MM.1S (cell line): ENCODE measurements around the gene ADAM21.
"Not testable (repeated sequence)": the region's sequence is repeated elsewhere in the genome, so short reads cannot be mapped to it uniquely, and the experiment has no call there.

Experiments used
- DNase-seq: peaks from one replicate; pipeline ENCODE4 v3.0.0-alpha.2; 2015
- H2AFZ ChIP-seq: fragments of 300-600 bp; sonication (generic); 2 replicates; pipeline ENCODE4 v1.6.0; 2016; ENCODE audit warnings: antibody characterized with exemption, low read length
- H3F3A ChIP-seq: fragments of 300-600 bp; sonication (generic); 2 replicates; pipeline ENCODE4 v1.6.1; 2016; ENCODE audit warnings: mild to moderate bottlenecking, antibody characterized with exemption, low read length, moderate library complexity, mixed read lengths; ENCODE audit not compliant: insufficient read depth
- H3K27ac ChIP-seq: fragments of 300-600 bp; sonication (generic); 2 replicates; pipeline ENCODE4 v1.5.1; 2016; ENCODE audit warnings: mild to moderate bottlenecking, low read length
- H3K27me3 ChIP-seq: fragments of 300-600 bp; sonication (generic); replicated peaks from 2 replicates; pipeline ENCODE4 v1.6.0; 2016; ENCODE audit warnings: low read length; ENCODE audit not compliant: insufficient read depth
- H3K36me3 ChIP-seq: fragments of 300-600 bp; sonication (generic); replicated peaks from 2 replicates; pipeline ENCODE4 v1.6.1; 2016; ENCODE audit warnings: mild to moderate bottlenecking, low read length, mixed read lengths; ENCODE audit not compliant: insufficient read depth
- H3K4me1 ChIP-seq: fragments of 300-600 bp; sonication (generic); 2 replicates; pipeline ENCODE4 v1.6.1; 2016; ENCODE audit warnings: low read length, mixed read lengths
- H3K4me2 ChIP-seq: fragments of 300-600 bp; sonication (generic); 2 replicates; pipeline ENCODE4 v1.6.0; 2016; ENCODE audit warnings: low read depth, low read length
- H3K4me3 ChIP-seq: fragments of 300-600 bp; sonication (generic); 2 replicates; pipeline ENCODE4 v1.5.1; 2016; ENCODE audit warnings: low read length, mixed read lengths
- H3K79me2 ChIP-seq: fragments of 300-600 bp; sonication (generic); 2 replicates; pipeline ENCODE4 v1.6.1; 2016; ENCODE audit warnings: mixed run types, low read length, mixed read lengths
- H3K9ac ChIP-seq: fragments of 300-600 bp; sonication (generic); 2 replicates; pipeline ENCODE4 v1.6.1; 2016; ENCODE audit warnings: low read length, mixed read lengths
- H3K9me2 ChIP-seq: fragments of 300-600 bp; sonication (generic); replicated peaks from 2 replicates; pipeline ENCODE4 v1.6.1; 2016; ENCODE audit warnings: mild to moderate bottlenecking, low read length, mixed read lengths; ENCODE audit not compliant: insufficient read depth
- H3K9me3 ChIP-seq: fragments of 300-600 bp; sonication (generic); replicated peaks from 2 replicates; pipeline ENCODE4 v1.6.1; 2016; ENCODE audit warnings: mild to moderate bottlenecking, low read length, mixed read lengths; ENCODE audit not compliant: insufficient read depth
- H4K20me1 ChIP-seq: fragments of 300-600 bp; sonication (generic); 2 replicates; pipeline ENCODE4 v1.6.1; 2016; ENCODE audit warnings: mild to moderate bottlenecking, low read length, moderate library complexity, mixed read lengths; ENCODE audit not compliant: insufficient read depth
- EZH2 ChIP-seq: fragments of 300-600 bp; sonication (generic); optimal IDR thresholded peaks from 2 replicates; pipeline ENCODE3; 2017; ENCODE audit warnings: low read depth, mild to moderate bottlenecking, antibody characterized with exemption, low read length, mixed read lengths
- EZH2phosphoT487 ChIP-seq: fragments of 300-600 bp; sonication (generic); IDR thresholded peaks from 2 replicates; pipeline ENCODE4 v1.6.1; 2018; ENCODE audit warnings: antibody characterized with exemption, low read length
- TF ChIP-seq, protein P1 (sequence below): fragments of 300-600 bp; sonication (generic); IDR thresholded peaks from 2 replicates; pipeline ENCODE4 v1.5.1; 2016; ENCODE audit warnings: antibody characterized with exemption, low read length, mixed read lengths

ADAM21 gene

DNA sequence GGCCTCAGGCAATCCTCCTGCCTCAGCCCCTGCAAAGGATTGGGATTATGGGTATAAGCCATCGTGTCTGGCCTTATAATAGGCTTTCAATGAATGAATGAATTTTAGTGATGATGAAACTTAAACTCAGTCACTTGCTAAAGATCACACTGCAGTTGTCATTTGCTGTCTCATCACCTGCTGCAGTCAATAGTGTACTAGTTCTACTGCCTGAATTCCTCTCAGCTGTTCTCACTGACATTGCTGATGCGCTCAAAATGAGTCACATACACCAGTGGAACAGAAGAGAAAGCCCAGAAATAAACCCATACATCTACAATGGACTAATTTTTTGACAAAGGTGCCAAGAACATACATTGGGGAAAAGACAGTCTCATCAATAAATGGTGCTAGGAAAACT lies 29.4 kb upstream of the ADAM21 start:
- H3K4me1 ChIP-seq: no peaks in the 10 kb centered on the region
- no peak overlapping the region for H3K27ac ChIP-seq
- H3K79me2 ChIP-seq: no peaks in the 10 kb centered on the region
- H2AFZ ChIP-seq: no peak overlapping the region
- no peak overlapping the region for H3K4me3 ChIP-seq
- DNase-seq: no peak
- H3K36me3 ChIP-seq: no peaks in the 10 kb centered on the region
- H3K9me2 ChIP-seq: no peaks in the 10 kb centered on the region
- H3K27me3 ChIP-seq: no peaks in the 10 kb centered on the region
- H3K9me3 ChIP-seq: no peaks in the 10 kb centered on the region
- H4K20me1 ChIP-seq: no peaks in the 10 kb centered on the region
- H3K4me2 ChIP-seq: no peak overlapping the region
- no peaks in the 10 kb centered on the region for H3F3A ChIP-seq
- H3K9ac ChIP-seq: no peak overlapping the region
- no peak for TF ChIP-seq EZH2phosphoT487
- TF ChIP-seq, protein P1, sequence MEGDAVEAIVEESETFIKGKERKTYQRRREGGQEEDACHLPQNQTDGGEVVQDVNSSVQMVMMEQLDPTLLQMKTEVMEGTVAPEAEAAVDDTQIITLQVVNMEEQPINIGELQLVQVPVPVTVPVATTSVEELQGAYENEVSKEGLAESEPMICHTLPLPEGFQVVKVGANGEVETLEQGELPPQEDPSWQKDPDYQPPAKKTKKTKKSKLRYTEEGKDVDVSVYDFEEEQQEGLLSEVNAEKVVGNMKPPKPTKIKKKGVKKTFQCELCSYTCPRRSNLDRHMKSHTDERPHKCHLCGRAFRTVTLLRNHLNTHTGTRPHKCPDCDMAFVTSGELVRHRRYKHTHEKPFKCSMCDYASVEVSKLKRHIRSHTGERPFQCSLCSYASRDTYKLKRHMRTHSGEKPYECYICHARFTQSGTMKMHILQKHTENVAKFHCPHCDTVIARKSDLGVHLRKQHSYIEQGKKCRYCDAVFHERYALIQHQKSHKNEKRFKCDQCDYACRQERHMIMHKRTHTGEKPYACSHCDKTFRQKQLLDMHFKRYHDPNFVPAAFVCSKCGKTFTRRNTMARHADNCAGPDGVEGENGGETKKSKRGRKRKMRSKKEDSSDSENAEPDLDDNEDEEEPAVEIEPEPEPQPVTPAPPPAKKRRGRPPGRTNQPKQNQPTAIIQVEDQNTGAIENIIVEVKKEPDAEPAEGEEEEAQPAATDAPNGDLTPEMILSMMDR: no peak

- no peaks in the 10 kb centered on the region for H3K4me1 ChIP-seq
Measured at GRCh38 chr14:70425354-70425753, 26.6 kb upstream of the ADAM21 start.

GRCh38 chr14:70426555-70426954 lies 25.4 kb upstream of the ADAM21 start:
- H3K9ac ChIP-seq, H3K27ac ChIP-seq, H3K36me3 ChIP-seq, H3K4me3 ChIP-seq, H4K20me1 ChIP-seq, DNase-seq, H3K79me2 ChIP-seq, H3K27me3 ChIP-seq, H3K9me3 ChIP-seq, H3K9me2 ChIP-seq, H2AFZ ChIP-seq, H3F3A ChIP-seq, H3K4me1 ChIP-seq, H3K4me2 ChIP-seq: not testable (repeated sequence)

More at GRCh38 chr14:70425354-70425753, 26.6 kb upstream of the ADAM21 start:
- no peaks in the 10 kb centered on the region for H3K79me2 ChIP-seq
- H3K9me2 ChIP-seq: no peaks in the 10 kb centered on the region
- no peak for DNase-seq
- H3K9me3 ChIP-seq: no peaks in the 10 kb centered on the region
- H3K4me2 ChIP-seq: no peak overlapping the region
- no peaks in the 10 kb centered on the region for H4K20me1 ChIP-seq
- H3K9ac ChIP-seq: no peak overlapping the region
- no peaks in the 10 kb centered on the region for H3F3A ChIP-seq
- no peaks in the 10 kb centered on the region for H3K36me3 ChIP-seq
- H3K27me3 ChIP-seq: no peaks in the 10 kb centered on the region
- H3K4me3 ChIP-seq: no peak overlapping the region
- H2AFZ ChIP-seq: no peak overlapping the region
- TF ChIP-seq EZH2 (no peak), EZH2phosphoT487 (no peak)
- TF ChIP-seq, protein P1: no peak
- no peak overlapping the region for H3K27ac ChIP-seq

DNA sequence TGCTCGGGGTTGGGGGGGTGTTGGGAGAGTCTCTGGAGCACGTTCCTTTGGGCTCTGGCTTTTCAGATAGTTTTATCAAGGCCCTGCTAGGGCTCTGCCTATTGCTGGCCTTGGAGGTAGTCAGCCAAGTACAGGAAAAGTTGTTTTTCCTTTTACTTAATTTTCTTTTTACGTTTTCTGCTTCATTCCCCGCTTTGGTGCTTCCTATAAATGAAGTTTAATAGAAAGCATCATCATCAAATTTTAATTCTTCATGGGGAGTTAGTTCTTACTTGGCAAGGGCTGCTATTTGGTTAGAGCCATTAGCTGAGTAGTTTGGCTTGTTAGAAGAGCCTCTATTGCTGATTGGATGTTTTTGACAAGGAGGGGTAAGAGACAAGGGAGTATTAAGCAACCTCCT lies 15.1 kb upstream of the ADAM21 start:
- Histone ChIP-seq H3K4me1 (no peaks in the 10 kb centered on the region), H3K4me2 (no peak overlapping the region), H3K27me3 (no peaks in the 10 kb centered on the region), H3F3A (no peaks in the 10 kb centered on the region), H3K79me2 (no peaks in the 10 kb centered on the region), H3K36me3 (no peaks in the 10 kb centered on the region), H4K20me1 (no peaks in the 10 kb centered on the region), H2AFZ (no peak overlapping the region), H3K4me3 (no peak overlapping the region), H3K9me3 (no peaks in the 10 kb centered on the region), H3K27ac (no peak overlapping the region), H3K9ac (no peak overlapping the region), H3K9me2 (no peaks in the 10 kb centered on the region)
- TF ChIP-seq, protein P1: no peak
- no peak for TF ChIP-seq EZH2
- no peak for TF ChIP-seq EZH2phosphoT487
- no peak for DNase-seq
